Left lobe of liver (tissue), 2 donors: Measurements from ENCODE around the gene BCL2L2. TPM values are rescaled to one million over a fixed set of nuclear protein-coding genes. Genes with fewer than 3 reads are reported as not detected.

Experiments
- ATAC-seq: fragments of 200-7000 bp; cut with Tn5 transposase; one replicate; pipeline ENCODE4 v1.9.1; 2020; ENCODE audit warnings: mild to moderate bottlenecking, moderate library complexity
- DNase-seq: peaks from one replicate; pipeline ENCODE4 v3.0.0-alpha.2; 2020; ENCODE audit warnings: low spot score
- total RNA-seq: library from RNA; stranded (reverse); gene quantifications from one replicate; pipeline ENCODE4 v1.2.1, GENCODE V29; 2021
- donor health status: DM: no; HTN: no; CAD: no; lungs with moderate emphysema.
- donor health status: DM: no; HTN: yes; CAD: no.

BCL2L2 gene
- total RNA-seq, 1 donor from 2014 or later, result 14.0 TPM

DNA sequence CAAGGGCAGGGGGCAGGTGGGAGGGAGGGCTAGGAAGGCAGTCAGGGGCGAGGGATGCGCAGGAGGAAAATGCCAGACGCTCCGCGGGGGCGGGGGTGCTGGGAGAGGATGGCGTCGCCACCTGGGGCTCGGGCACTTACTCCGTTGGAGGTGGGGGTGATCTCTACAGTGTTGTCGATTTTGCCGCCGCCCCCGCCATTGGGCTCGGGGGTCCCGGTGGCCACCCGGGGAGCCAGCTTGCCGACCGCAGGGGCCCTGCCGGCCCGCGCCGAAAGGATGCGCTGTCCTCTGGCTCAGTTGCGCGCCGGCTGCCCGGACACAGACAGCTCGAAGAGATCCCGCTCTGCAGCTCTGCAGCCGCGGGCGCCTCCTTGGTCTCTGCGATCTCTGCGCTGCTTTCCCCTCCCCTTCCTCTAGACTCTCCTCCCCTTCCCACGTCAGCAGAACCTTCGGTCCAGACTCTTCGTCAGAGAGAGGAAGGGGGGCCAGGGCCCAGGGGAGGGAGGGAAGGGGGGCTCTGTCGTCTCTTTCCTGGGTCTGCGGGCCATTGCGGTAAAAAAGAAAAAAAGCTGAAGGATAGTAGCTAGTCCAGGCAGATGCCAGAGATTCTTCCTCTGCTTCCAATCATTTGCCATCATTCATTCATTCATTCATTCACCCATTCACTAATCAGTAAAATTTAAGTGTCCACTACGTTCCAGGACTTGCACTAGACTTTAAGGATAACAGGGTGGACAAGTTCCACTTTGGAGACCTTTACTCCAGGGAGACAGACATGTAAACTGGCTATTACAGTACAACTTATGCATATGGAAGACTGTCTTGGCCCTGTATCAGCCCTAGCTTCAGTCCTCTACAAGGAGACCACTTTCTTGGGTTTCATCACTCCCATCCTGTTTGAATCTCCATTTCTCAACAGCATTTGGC, 46.1 kb downstream of the BCL2L2 start, which contains the start of gene SLC22A17:
Gene SLC22A17, minus strand, starts transcription at position 382 of the 927 bp plus-strand sequence.
- no peak for DNase-seq
- peak; percentile 87 for ATAC-seq

DNA sequence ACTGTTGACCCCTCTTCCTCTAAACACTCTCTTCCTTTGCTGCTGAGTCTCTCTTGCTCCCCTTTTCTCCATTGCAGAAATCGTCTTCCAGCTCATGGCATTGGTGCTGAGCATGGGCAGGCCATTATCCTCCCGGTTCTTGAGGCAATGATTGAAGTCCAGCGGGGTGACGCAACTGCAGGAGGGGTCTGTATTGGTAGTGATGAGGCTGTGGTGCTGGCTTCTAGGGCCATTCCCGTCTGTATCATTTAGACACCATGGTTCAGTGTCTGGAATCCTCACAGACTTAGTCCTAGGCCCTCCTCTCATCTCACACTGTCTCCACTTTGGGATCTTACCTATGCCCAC, 46.8 kb downstream of the BCL2L2 start:
- no peak for DNase-seq
- ATAC-seq, result no peak

- no peak for ATAC-seq
- peak; percentile 19 for DNase-seq
Observed at GRCh38 chr14:23354990-23355389, 48.4 kb downstream of the BCL2L2 start.

DNA sequence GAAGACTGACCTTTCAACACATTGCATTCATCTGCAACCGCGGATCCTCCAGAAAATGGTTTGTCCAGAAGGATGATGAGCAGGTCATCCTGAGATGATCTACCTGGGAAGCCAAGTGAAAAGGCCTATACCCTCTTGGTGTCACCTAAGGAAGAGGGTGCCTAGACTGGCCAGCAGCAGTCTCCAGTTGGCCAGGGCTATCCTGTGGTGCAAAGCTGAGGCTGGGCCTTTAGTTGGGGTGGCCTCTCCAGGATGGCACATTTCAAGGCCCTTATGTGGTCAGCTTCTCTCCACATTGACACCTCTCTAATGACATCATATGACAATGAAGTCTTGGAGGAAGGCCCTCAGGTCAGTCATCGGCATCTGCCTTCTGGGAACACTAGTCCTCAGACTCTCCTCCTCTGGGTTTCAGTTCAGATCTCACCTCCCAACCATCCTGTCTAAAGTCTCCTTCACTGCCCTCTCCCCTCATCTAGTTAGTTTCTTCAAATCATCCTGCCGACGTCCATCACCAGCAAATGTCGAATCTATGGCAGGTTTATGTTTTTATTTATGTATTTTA, 49.3 kb downstream of the BCL2L2 start:
- ATAC-seq, result no peak

DNA sequence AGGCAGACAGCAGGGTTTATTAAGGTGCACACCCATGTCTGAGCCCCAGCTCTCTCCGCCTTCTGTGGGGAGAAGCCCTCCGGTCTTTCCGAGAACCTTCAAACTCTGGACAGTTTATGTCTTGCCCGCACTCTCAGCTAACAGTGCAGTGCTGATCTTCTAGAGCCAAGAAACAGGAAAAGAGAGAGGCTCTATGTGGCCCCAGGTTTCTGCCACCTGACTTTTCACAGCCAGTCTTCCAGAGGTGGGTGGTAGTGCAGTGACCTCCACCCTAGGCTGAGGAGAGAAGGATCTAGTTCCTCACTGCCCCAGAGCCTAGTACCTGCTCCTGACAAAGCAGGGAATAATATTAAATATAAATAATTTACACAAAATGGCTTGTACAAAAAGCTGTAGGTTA, 50.0 kb downstream of the BCL2L2 start:
- DNase-seq, result peak; percentile 21
- ATAC-seq, result no peak

More for the DNA sequence above, 49.3 kb downstream of the BCL2L2 start:
- peak; percentile 3 for DNase-seq

GRCh38 chr14:23357261-23357660, 50.6 kb downstream of the BCL2L2 start:
- no peak for ATAC-seq
- DNase-seq, result peak; percentile 27

DNA sequence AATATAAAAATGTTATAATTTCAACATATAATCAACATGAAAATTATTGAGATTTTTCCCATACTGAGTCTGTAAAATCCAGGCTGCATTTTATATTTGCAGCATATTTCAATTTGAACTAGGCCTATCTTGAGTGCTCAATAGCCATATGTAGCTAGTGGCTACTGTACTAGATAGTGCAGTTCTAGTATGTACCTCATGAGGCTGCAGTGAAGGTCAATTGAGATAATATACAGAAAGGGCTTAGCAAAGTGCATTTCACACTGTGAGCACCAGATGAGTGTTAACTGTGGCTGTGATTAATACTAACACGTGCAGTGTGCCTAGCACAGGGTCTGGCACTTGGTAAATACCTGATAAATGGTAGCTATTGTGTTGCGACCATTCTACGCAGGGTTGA, 51.4 kb downstream of the BCL2L2 start:
- DNase-seq (no peak), ATAC-seq (no peak)

DNA sequence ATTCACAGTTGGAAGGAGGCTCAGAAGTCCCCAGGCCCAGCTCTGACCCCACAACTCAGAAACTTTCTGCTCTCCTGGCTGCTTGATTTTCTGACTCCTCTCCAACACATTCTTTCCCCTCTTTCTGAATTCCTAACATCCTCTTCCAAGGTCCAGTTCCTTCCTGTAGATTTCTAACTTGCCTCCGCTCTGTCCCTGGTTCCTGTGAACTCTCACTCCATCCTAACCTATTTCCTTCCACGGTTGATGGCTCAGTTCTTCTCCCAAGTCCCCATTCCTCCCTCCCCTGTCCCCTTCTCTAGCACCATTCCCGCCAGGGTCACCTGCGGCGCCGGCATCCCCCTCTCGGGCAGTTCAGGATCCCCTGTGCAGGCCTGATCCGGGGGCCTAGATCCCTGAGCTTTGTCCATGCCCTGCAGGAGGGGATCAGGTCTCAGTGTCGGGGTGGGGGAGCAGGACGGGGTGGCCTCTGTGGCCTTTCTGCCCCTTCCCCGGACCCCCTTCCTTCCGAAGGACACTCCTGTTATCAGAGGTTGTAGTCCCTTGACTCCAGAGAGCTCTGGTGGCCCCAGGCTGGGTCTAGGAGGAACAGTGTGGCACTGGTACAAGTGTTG, 52.0 kb downstream of the BCL2L2 start:
- DNase-seq (no peak), ATAC-seq (no peak)

GRCh38 chr14:23359167-23359626, 52.6 kb downstream of the BCL2L2 start:
- ATAC-seq (no peak), DNase-seq (no peak)

DNA sequence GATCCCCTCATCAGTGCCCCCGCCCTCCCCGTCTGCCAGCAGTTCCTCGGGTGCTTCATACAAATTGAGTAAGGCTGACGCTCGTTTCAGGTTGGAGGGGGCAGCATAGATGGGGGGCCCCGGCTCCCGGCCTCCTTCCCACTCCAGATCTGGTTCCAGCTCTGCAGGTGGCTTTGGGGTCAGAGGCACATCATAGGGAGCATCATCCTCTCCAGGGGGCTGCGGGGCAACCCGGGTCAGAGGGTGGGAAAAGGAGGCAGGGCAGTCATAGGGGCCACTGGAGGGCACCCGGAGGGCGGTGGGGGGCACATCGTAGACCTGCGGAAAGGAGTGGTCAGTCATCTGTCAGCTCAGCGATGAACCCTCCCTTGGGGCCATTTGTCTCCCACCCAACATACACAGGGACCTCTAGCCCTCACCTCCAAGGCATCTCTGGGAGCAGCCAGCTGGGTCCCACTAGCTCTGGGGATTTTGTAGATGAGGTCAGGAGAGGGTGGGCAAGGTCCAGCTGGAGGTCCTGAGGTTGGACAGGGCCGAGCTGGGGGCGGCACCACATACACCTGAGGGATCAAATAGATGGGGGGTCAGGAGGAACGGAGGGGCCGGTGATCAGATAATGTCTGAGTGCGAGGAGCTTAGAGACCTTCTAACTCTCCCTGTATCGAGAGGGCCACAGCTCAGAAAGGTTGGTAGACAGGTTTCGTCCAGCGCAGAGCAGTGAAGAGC, 53.3 kb downstream of the BCL2L2 start:
- ATAC-seq (no peak), DNase-seq (no peak)

- DNase-seq (no peak), ATAC-seq (peak; percentile 29)
Observed at GRCh38 chr14:23360496-23360895, 53.9 kb downstream of the BCL2L2 start.

GRCh38 chr14:23361320-23361719, 54.7 kb downstream of the BCL2L2 start:
- no peak for ATAC-seq
- no peak for DNase-seq

Other genes starting within 250 kb of the BCL2L2 start
- 0.43 TPM for gene CDH24, start 249.3 kb upstream of the BCL2L2 start, total RNA-seq
- gene ACIN1, start 211.7 kb upstream of the BCL2L2 start, total RNA-seq, result 48.2 TPM
- gene C14orf119, start 211.3 kb upstream of the BCL2L2 start, total RNA-seq, result 14.4 TPM
- not detected for gene CIROP, start 201.8 kb upstream of the BCL2L2 start, total RNA-seq
- not detected for gene CEBPE, start 187.6 kb upstream of the BCL2L2 start, total RNA-seq
- gene SLC7A8, start 123.2 kb upstream of the BCL2L2 start, total RNA-seq, result 6.7 TPM
- not detected for gene RNF212B, start 68.9 kb upstream of the BCL2L2 start, total RNA-seq
- 8.9 TPM for gene HOMEZ, start 20.7 kb upstream of the BCL2L2 start, total RNA-seq
- gene PPP1R3E, start 4.0 kb upstream of the BCL2L2 start, total RNA-seq, result 11.5 TPM
- 86.9 TPM for gene PABPN1, start 14.6 kb downstream of the BCL2L2 start, total RNA-seq
- gene SLC22A17, start 46.1 kb downstream of the BCL2L2 start, total RNA-seq, result 3.6 TPM
- 0.68 TPM for gene EFS, start 58.3 kb downstream of the BCL2L2 start, total RNA-seq
- not detected for gene IL25, start 66.0 kb downstream of the BCL2L2 start, total RNA-seq
- not detected for gene CMTM5, start 70.2 kb downstream of the BCL2L2 start, total RNA-seq
- not detected for gene MYH6, start 101.4 kb downstream of the BCL2L2 start, total RNA-seq
- gene MYH7, start 128.8 kb downstream of the BCL2L2 start, total RNA-seq, result not detected
- 12.1 TPM for gene NGDN, start 162.9 kb downstream of the BCL2L2 start, total RNA-seq
- 0.81 TPM for gene ZFHX2, start 244.9 kb downstream of the BCL2L2 start, total RNA-seq
- 11.1 TPM for gene THTPA, start 249.4 kb downstream of the BCL2L2 start, total RNA-seq